CD4-positive, alpha-beta T cell (primary cell): ENCODE measurements around the gene IKZF2. TPM values are rescaled to one million over a fixed set of nuclear protein-coding genes. Genes with fewer than 3 reads are reported as not detected.
A peak's percentile ranks its signal among the peaks of the same experiment; 100 is the strongest.

Experiments used
- ATAC-seq: fragments of 200-7000 bp; cut with Tn5 transposase; one replicate; pipeline ENCODE4 v1.10.0; 2022; ENCODE audit warnings: mild to moderate bottlenecking; ENCODE audit not compliant: poor library complexity
- CTCF ChIA-PET: fragments of 350-600 bp; sonication (Branson Sonifier 250); formaldehyde crosslinking; loops from one replicate; lab custom pipeline; 2021; ENCODE audit warnings: antibody characterized with exemption, inconsistent platforms; lab: Charles Lee
- POLR2A ChIA-PET: fragments of 350-600 bp; sonication (Branson Sonifier 250); formaldehyde crosslinking; loops from one replicate; lab custom pipeline; 2021; ENCODE audit warnings: antibody characterized with exemption, inconsistent platforms; lab: Charles Lee
- DNase-seq, 14 experiments: peaks; one replicate each; pipeline ENCODE4 v3.0.0-alpha.2; 2013 to 2020; ENCODE audit warnings: mixed read lengths in 2 of 14
- H3K27ac ChIP-seq, 2 donors: one replicate each; pipeline versions ENCODE4 v1.5.1 to v1.7.0; 2013; ENCODE audit warnings: low read length in 2 of 2, low read depth in 1 of 2, mild to moderate bottlenecking in 1 of 2
- H3K27me3 ChIP-seq, 2 experiments: 1 replicate in 1 of 2; 2 replicates in 1 of 2; pipeline versions ENCODE4 v1.6.1 to v1.7.0; 2013; ENCODE audit warnings: low read length in 2 of 2, control low read depth in 1 of 2, mild to moderate bottlenecking in 1 of 2, moderate library complexity in 1 of 2; ENCODE audit not compliant: insufficient read depth in 2 of 2, control insufficient read depth in 1 of 2
- H3K36me3 ChIP-seq: one replicate; pipeline ENCODE4 v1.6.1; 2013; ENCODE audit warnings: low read length, control low read depth; ENCODE audit not compliant: insufficient read depth
- H3K4me1 ChIP-seq: one replicate; pipeline ENCODE4 v1.6.1; 2013; ENCODE audit warnings: low read length, control low read depth; ENCODE audit not compliant: insufficient read depth
- H3K4me3 ChIP-seq: one replicate; pipeline ENCODE4 v1.5.1; 2013; ENCODE audit warnings: mild to moderate bottlenecking, low read length, moderate library complexity
- H3K9me3 ChIP-seq, 2 experiments: 1 replicate in 1 of 2; 2 replicates in 1 of 2; pipeline versions ENCODE4 v1.6.1 to v1.7.0; 2013; ENCODE audit warnings: low read length in 2 of 2, mild to moderate bottlenecking in 2 of 2, control low read depth in 1 of 2, moderate library complexity in 1 of 2; ENCODE audit not compliant: control insufficient read depth in 1 of 2, insufficient read depth in 1 of 2
- H3K27ac Mint-ChIP-seq: one replicate; pipeline ENCODE4 v1.8.0; 2020; ENCODE audit warnings: mixed read lengths
- H3K27me3 Mint-ChIP-seq: one replicate; pipeline ENCODE4 v1.8.0; 2021; ENCODE audit warnings: mixed read lengths
- H3K36me3 Mint-ChIP-seq: one replicate; pipeline ENCODE4 v1.8.0; 2021; ENCODE audit warnings: low read depth, mixed read lengths
- H3K4me1 Mint-ChIP-seq: one replicate; pipeline ENCODE4 v1.8.0; 2021; ENCODE audit warnings: low read depth, mixed read lengths
- H3K4me3 Mint-ChIP-seq: one replicate; pipeline ENCODE4 v1.8.0; 2020; ENCODE audit warnings: mild to moderate bottlenecking, mixed read lengths
- H3K9me3 Mint-ChIP-seq: one replicate; pipeline ENCODE4 v1.8.0; 2020; ENCODE audit warnings: mixed read lengths
- intact Hi-C, 2 experiments: fragments of 100-400 bp; cut with DNase I in 1 of 2; cut with micrococcal nuclease in 1 of 2; formaldehyde crosslinking; loops; one replicate each; pipeline versions ENCODE4 v1.15.1 to v1.9.0; 2023 to 2025; cut with DNase I, micrococcal nuclease
- total RNA-seq, 174 experiments: library from RNA in 2 of 174; stranded (reverse) in 2 of 174; gene quantifications; one replicate each; pipeline ENCODE4 v1.2.3 and lab custom pipeline; 2021 to 2026
- TF ChIP-seq, protein P1 (sequence below): fragments of 200-600 bp; IDR thresholded peaks from one replicate; pipeline ENCODE4 v1.8.0; 2022; ENCODE audit warnings: antibody characterized with exemption, mild to moderate bottlenecking

Gene IKZF2
- total RNA-seq, 2 experiments from 2014 or later: 8.7 to 8.9 TPM

DNA sequence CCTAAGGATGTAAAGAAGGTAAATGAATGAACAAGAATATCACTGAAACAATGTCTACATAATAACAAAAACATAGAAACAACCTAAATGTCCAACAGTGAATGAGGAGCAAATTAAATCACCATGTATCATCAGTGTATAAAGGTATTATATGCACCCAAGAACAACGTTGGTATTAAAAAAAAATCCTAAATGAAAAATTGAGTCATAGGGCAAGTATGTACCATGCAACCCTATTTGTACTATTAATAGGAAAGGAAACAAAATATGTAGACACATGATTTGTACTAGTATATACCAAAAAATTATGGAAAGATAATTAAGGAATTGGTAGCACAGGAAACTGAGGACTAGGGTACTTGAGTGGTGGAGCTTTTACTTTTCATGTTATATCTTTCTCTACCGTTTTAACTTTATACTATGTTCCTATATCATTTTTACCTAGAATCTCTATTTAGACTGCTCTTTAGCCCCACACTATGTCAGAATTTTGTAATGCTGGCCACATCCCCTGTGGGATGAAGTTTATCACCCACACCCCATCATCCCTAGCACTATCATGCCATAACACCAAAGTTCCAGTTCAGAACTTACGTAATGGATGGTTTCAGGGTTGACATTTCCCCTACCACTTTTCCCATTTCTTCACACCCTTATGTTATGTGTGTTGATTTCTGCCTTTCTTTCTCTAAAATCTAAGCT, 25.6 kb downstream of the IKZF2 start:
- ATAC-seq: no peak
- peak overlapping the region; percentile 13 for H3K27ac Mint-ChIP-seq
- CTCF ChIA-PET: no interaction called here
- no peak overlapping the region for H3K4me3 ChIP-seq
- no peaks in the 10 kb centered on the region for H3K4me1 ChIP-seq
- H3K36me3 ChIP-seq: no peaks in the 10 kb centered on the region
- no peak overlapping the region for H3K27ac ChIP-seq
- H3K27me3 ChIP-seq: no peaks in the 10 kb centered on the region
- DNase-seq: peak in 2 of 14 experiments; percentile 27 to 46
- no peak overlapping the region for H3K4me3 Mint-ChIP-seq
- no peaks in the 10 kb centered on the region for H3K9me3 Mint-ChIP-seq
- H3K4me1 Mint-ChIP-seq: peaks cover 42% of the 10 kb centered on the region
- TF ChIP-seq, protein P1, sequence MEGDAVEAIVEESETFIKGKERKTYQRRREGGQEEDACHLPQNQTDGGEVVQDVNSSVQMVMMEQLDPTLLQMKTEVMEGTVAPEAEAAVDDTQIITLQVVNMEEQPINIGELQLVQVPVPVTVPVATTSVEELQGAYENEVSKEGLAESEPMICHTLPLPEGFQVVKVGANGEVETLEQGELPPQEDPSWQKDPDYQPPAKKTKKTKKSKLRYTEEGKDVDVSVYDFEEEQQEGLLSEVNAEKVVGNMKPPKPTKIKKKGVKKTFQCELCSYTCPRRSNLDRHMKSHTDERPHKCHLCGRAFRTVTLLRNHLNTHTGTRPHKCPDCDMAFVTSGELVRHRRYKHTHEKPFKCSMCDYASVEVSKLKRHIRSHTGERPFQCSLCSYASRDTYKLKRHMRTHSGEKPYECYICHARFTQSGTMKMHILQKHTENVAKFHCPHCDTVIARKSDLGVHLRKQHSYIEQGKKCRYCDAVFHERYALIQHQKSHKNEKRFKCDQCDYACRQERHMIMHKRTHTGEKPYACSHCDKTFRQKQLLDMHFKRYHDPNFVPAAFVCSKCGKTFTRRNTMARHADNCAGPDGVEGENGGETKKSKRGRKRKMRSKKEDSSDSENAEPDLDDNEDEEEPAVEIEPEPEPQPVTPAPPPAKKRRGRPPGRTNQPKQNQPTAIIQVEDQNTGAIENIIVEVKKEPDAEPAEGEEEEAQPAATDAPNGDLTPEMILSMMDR: no peak
- intact Hi-C loops: no loop called here
- no peaks in the 10 kb centered on the region for H3K27me3 Mint-ChIP-seq
- no peaks in the 10 kb centered on the region for H3K36me3 Mint-ChIP-seq
- H3K9me3 ChIP-seq: no peaks in the 10 kb centered on the region
- POLR2A ChIA-PET: no interaction called here

DNA sequence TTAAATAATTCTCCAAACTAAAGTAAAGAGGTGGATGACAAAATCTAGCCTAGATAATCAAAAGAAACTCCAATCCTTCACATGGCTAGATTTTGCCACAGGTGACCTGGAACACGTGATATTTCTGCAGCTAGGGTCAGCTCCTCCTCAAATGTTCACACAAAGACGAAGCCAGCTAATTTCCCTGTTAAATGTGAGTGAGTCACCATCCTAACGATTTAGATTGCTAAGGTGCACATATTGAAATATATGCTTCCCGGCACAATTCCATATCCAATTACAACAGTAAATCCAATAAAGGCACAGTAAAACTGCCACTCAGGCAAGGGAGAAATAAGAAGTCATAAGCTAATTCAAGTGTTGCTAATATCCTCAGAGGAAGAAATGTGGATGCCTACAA, 28.7 kb downstream of the IKZF2 start:
- H3K4me1 Mint-ChIP-seq: peaks cover 47% of the 10 kb centered on the region
- ATAC-seq (no peak), DNase-seq (no peak)
- H3K27me3 Mint-ChIP-seq: no peaks in the 10 kb centered on the region
- Histone ChIP-seq H3K9me3 (no peaks in the 10 kb centered on the region), H3K4me1 (peaks cover 2% of the 10 kb centered on the region), H3K36me3 (no peaks in the 10 kb centered on the region), H3K27me3 (no peaks in the 10 kb centered on the region), H3K4me3 (no peak overlapping the region), H3K27ac (no peak overlapping the region)
- H3K27ac Mint-ChIP-seq: peak overlapping the region; percentile 67
- TF ChIP-seq, protein P1: no peak
- no peaks in the 10 kb centered on the region for H3K36me3 Mint-ChIP-seq
- CTCF ChIA-PET: no interaction called here
- intact Hi-C loops: loop anchor here in 1 of 2 experiments (5.0 kb wide), 1 partner anchor 55 kb away; no protein-coding TSS in a partner anchor
- no peak overlapping the region for H3K4me3 Mint-ChIP-seq
- H3K9me3 Mint-ChIP-seq: no peaks in the 10 kb centered on the region
- POLR2A ChIA-PET: interaction anchor here (2.3 kb wide), 1 partner anchor 28 kb away, joined by 10 read pairs; the partner anchor contains the start of gene IKZF2

DNA sequence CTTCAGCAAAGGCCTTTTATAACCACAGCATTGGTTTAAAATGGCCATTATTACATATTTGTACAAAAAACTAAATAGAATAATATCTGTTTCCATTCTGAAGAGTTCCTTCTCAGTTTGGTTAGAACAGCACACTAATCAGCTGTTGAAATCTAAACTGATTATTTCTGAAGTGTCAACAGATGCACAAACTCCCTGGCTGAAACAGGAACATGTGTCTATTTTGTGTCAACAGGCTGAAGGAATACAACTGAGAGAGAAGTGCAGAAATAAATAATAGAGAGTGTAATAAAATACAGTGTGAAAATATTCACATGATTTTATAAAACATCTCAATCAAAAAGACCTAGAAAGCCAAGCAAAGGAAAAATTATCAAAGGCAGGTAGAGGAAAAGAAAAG, 29.7 kb downstream of the IKZF2 start:
- POLR2A ChIA-PET: interaction anchor here (1.0 kb wide), 1 partner anchor 17 kb away, joined by 3 read pairs; no protein-coding TSS in a partner anchor
- no peak overlapping the region for H3K4me3 Mint-ChIP-seq

More for the DNA sequence above, 29.7 kb downstream of the IKZF2 start:
- no peaks in the 10 kb centered on the region for H3K27me3 Mint-ChIP-seq
- H3K27ac Mint-ChIP-seq: peak overlapping the region; percentile 67
- Histone ChIP-seq H3K4me3 (no peak overlapping the region), H3K27ac (no peak overlapping the region), H3K9me3 (no peaks in the 10 kb centered on the region), H3K27me3 (no peaks in the 10 kb centered on the region), H3K36me3 (no peaks in the 10 kb centered on the region), H3K4me1 (peaks cover 2% of the 10 kb centered on the region)
- DNase-seq (no peak), ATAC-seq (no peak)
- TF ChIP-seq, protein P1: no peak
- no peaks in the 10 kb centered on the region for H3K36me3 Mint-ChIP-seq
- H3K9me3 Mint-ChIP-seq: no peaks in the 10 kb centered on the region
- CTCF ChIA-PET: no interaction called here
- peaks cover 47% of the 10 kb centered on the region for H3K4me1 Mint-ChIP-seq
- intact Hi-C loops: loop anchor here in 1 of 2 experiments (5.0 kb wide), 1 partner anchor 54 kb away; no protein-coding TSS in a partner anchor
